Liver (tissue), 9 donors: ENCODE data around the gene DISC1. TPM values are rescaled to one million over a fixed set of nuclear protein-coding genes. Genes with fewer than 3 reads are reported as not detected.

Experiments
- DNase-seq: peaks from one replicate; pipeline ENCODE4 v3.0.0-alpha.2; 2017; ENCODE audit warnings: low spot score
- H3K27ac ChIP-seq, 2 donors: one replicate each; pipeline ENCODE4 v1.7.0; 2013; ENCODE audit warnings: inconsistent platforms in 2 of 2, low read length in 2 of 2, control low read depth in 1 of 2, low read depth in 1 of 2, mild to moderate bottlenecking in 1 of 2
- H3K27me3 ChIP-seq, 4 donors: one replicate each; pipeline versions ENCODE4 v1.6.1 to v1.7.0; 2013; ENCODE audit warnings: low read length in 3 of 4, inconsistent platforms in 1 of 4, mild to moderate bottlenecking in 1 of 4, moderate library complexity in 1 of 4; ENCODE audit not compliant: control insufficient read depth in 4 of 4, insufficient read depth in 4 of 4
- H3K36me3 ChIP-seq, 4 donors: one replicate each; pipeline versions ENCODE4 v1.6.1 to v1.7.0; 2013; ENCODE audit warnings: low read length in 3 of 4, mild to moderate bottlenecking in 3 of 4, low read depth in 1 of 4, moderate library complexity in 1 of 4; ENCODE audit not compliant: control insufficient read depth in 4 of 4, insufficient read depth in 3 of 4
- H3K4me1 ChIP-seq, 4 donors: one replicate each; pipeline versions ENCODE4 v1.6.1 to v1.7.0; 2013; ENCODE audit warnings: low read length in 3 of 4, mild to moderate bottlenecking in 3 of 4, moderate library complexity in 1 of 4; ENCODE audit not compliant: control insufficient read depth in 4 of 4, insufficient read depth in 4 of 4
- H3K4me3 ChIP-seq, 3 donors: one replicate each; pipeline versions ENCODE4 v1.6.1 to v1.7.0; 2013; ENCODE audit warnings: low read length in 3 of 3, control low read depth in 1 of 3, low read depth in 1 of 3, mild to moderate bottlenecking in 1 of 3
- H3K9ac ChIP-seq, 2 donors: one replicate each; pipeline ENCODE4 v1.7.0; 2013; ENCODE audit warnings: low read length in 2 of 2, mild to moderate bottlenecking in 2 of 2, moderate library complexity in 2 of 2, control low read depth in 1 of 2, low read depth in 1 of 2
- H3K9me3 ChIP-seq, 4 donors: one replicate each; pipeline versions ENCODE4 v1.6.1 to v1.7.0; 2013; ENCODE audit warnings: low read length in 3 of 4; ENCODE audit not compliant: control insufficient read depth in 4 of 4
- CTCF ChIP-seq: fragments of 150-350 bp; IDR thresholded peaks from 2 replicates; pipeline ENCODE4 v1.5.1; 2017; ENCODE audit warnings: improper control_type of control experiment, low read depth, low read length; ENCODE audit not compliant: missing input control
- EGR1 ChIP-seq, 2 donors: IDR thresholded peaks; 2 replicates each; pipeline ENCODE4 v1.6.1; 2016 to 2018; ENCODE audit warnings: antibody characterized with exemption in 2 of 2, low read depth in 2 of 2
- FOXA1 ChIP-seq: IDR thresholded peaks from 2 replicates; pipeline ENCODE4 v1.6.1; 2016; ENCODE audit warnings: antibody characterized with exemption
- FOXA2 ChIP-seq: IDR thresholded peaks from 2 replicates; pipeline ENCODE4 v1.6.1; 2016; ENCODE audit warnings: antibody characterized with exemption
- GABPA ChIP-seq, 2 donors: IDR thresholded peaks in 1 of 2; conservative IDR thresholded peaks in 1 of 2; 2 replicates each; pipeline ENCODE4 v1.6.1; 2016; ENCODE audit warnings: antibody characterized with exemption in 2 of 2, mild to moderate bottlenecking in 1 of 2, moderate library complexity in 1 of 2
- HNF4A ChIP-seq, 2 donors: conservative IDR thresholded peaks; 2 replicates each; pipeline ENCODE4 v1.6.1; 2016; ENCODE audit warnings: antibody characterized with exemption in 2 of 2, mild to moderate bottlenecking in 2 of 2
- HNF4G ChIP-seq: IDR thresholded peaks from 2 replicates; pipeline ENCODE4 v1.6.1; 2016; ENCODE audit warnings: antibody characterized with exemption
- JUND ChIP-seq, 2 donors: IDR thresholded peaks; 2 replicates each; pipeline ENCODE4 v1.6.1; 2016; ENCODE audit warnings: antibody characterized with exemption in 2 of 2
- MAX ChIP-seq: IDR thresholded peaks from 2 replicates; pipeline ENCODE4 v1.6.1; 2016; ENCODE audit warnings: antibody characterized with exemption
- NR2F2 ChIP-seq: IDR thresholded peaks from 2 replicates; pipeline ENCODE4 v1.6.1; 2016; ENCODE audit warnings: antibody characterized with exemption
- RAD21 ChIP-seq, 2 donors: IDR thresholded peaks; 2 replicates each; pipeline ENCODE4 v1.6.1; 2016; ENCODE audit warnings: antibody characterized with exemption in 2 of 2, mild to moderate bottlenecking in 2 of 2
- REST ChIP-seq: IDR thresholded peaks from 2 replicates; pipeline ENCODE4 v1.6.1; 2016; ENCODE audit warnings: antibody characterized with exemption, mild to moderate bottlenecking
- RXRA ChIP-seq, 2 donors: IDR thresholded peaks; 2 replicates each; pipeline ENCODE4 v1.6.1; 2017 to 2018; ENCODE audit warnings: antibody characterized with exemption in 2 of 2, mild to moderate bottlenecking in 1 of 2
- SP1 ChIP-seq: IDR thresholded peaks from 2 replicates; pipeline ENCODE4 v1.6.1; 2018; ENCODE audit warnings: antibody characterized with exemption, mild to moderate bottlenecking
- TAF1 ChIP-seq: conservative IDR thresholded peaks from 2 replicates; pipeline ENCODE4 v1.6.1; 2016; ENCODE audit warnings: antibody characterized with exemption, mild to moderate bottlenecking
- YY1 ChIP-seq: IDR thresholded peaks from 2 replicates; pipeline ENCODE4 v1.6.1; 2016; ENCODE audit warnings: antibody characterized with exemption, mild to moderate bottlenecking
- WGBS: extraction: QIAGEN DNeasy Blood & Tissue Kit; methylation state at CpG from one replicate; pipeline ENCODE4 v1.1.7; 2013; 5-methylcytosine and 5-hydroxymethylcytosine counted together
- polyA plus RNA-seq, 2 donors: library from polyadenylated mRNA; stranded (reverse) in 1 of 2; unstranded in 1 of 2; fragments of 200-250 nt in 1 of 2; fragments of >200 nt in 1 of 2; fragmentation: Nextera tagmentation in 1 of 2; extraction: Ambion mirVana in 1 of 2; gene quantifications; one replicate each; pipeline versions ENCODE4 v1.2.1 to v1.2.3, GENCODE V29; 2013 to 2015
- total RNA-seq, 2 donors: library from RNA; depleted of rRNA; stranded (reverse); fragments of >200 nt; gene quantifications; one replicate each; pipeline ENCODE4 v1.2.3, GENCODE V29; 2014
- TF ChIP-seq, protein P1 (sequence below): IDR thresholded peaks from 2 replicates; pipeline ENCODE4 v1.6.1; 2016; ENCODE audit warnings: antibody characterized with exemption
- donor health status: healthy.
- donor health status: healthy.
- donor health status: healthy.
- donor health status: healthy.
- donor health status: healthy.

Gene DISC1
- total and polyA plus RNA-seq, 4 donors = 0.45 to 6.3 (median 2.3) TPM

DNA sequence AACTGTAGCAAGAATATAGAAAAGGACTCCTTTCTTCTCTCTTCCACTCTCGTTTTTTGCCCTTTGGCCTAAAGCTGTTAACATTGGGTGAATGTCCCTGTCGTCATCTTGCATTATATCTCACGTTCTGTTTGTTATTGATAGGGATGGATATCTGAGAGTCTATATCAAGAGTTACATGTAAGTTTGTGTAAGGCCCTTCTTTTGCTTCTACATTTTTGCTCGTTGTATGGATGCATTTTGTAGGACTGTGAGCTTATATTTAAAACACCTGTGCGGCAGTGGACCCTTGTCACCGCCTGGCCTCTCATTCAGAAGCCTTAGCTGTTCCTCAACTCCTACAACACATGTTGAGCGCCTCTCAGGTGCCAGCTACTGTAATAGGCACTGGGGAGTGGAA, 211.9 kb downstream of the DISC1 start:
- WGBS = 80% methylated on average over 7 of the region's 7 CpGs
- H3K4me1 ChIP-seq = peaks cover 0 to 3% (median 0%) of the 10 kb centered on the region in 4 donors
- H3K9me3 ChIP-seq = no peaks in the 10 kb centered on the region
- H3K27me3 ChIP-seq = no peaks in the 10 kb centered on the region
- DNase-seq = no peak
- no peak overlapping the region for H3K9ac ChIP-seq
- H3K27ac ChIP-seq = no peak overlapping the region
- H3K4me3 ChIP-seq = no peak overlapping the region
- no peaks in the 10 kb centered on the region for H3K36me3 ChIP-seq
- TF ChIP-seq NR2F2 (no peak), FOXA1 (no peak), RXRA (IDR thresholded peaks at IDR 0.05) (no peak), TAF1 (no peak), YY1 (no peak), GABPA (IDR thresholded peaks at IDR 0.05 in 1 of 2, conservative IDR thresholded peaks at IDR 0.05 in 1 of 2) (no peak), SP1 (no peak), CTCF (no peak), HNF4A (conservative IDR thresholded peaks at IDR 0.05) (no peak), HNF4G (no peak), FOXA2 (no peak), RAD21 (IDR thresholded peaks at IDR 0.05) (no peak), JUND (IDR thresholded peaks at IDR 0.05) (no peak), EGR1 (IDR thresholded peaks at IDR 0.05; ENCODE audit: low read depth in 2 of 2) (no peak)
- TF ChIP-seq, protein P1, sequence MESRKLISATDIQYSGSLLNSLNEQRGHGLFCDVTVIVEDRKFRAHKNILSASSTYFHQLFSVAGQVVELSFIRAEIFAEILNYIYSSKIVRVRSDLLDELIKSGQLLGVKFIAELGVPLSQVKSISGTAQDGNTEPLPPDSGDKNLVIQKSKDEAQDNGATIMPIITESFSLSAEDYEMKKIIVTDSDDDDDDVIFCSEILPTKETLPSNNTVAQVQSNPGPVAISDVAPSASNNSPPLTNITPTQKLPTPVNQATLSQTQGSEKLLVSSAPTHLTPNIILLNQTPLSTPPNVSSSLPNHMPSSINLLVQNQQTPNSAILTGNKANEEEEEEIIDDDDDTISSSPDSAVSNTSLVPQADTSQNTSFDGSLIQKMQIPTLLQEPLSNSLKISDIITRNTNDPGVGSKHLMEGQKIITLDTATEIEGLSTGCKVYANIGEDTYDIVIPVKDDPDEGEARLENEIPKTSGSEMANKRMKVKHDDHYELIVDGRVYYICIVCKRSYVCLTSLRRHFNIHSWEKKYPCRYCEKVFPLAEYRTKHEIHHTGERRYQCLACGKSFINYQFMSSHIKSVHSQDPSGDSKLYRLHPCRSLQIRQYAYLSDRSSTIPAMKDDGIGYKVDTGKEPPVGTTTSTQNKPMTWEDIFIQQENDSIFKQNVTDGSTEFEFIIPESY = no peak

DNA sequence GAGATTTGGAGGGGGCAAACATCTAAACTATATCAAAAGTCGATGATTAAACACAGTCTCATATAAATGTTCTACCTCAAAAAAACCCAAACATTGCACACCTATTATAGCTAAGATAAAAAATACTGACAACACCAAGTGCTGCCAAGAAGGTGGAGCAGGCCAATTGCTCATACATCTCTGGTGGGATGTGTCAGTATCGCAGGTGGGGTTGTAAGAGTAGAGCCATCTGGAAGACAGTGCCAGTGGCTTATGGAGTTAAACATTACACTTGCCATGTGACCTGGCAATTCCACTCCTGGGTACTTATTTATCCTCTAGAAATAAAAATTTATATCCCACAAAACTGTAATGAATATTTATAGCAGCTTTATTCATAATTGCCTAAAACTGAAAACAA, 213.4 kb downstream of the DISC1 start:
- Histone ChIP-seq H3K4me3 (no peak overlapping the region), H3K9me3 (no peaks in the 10 kb centered on the region), H3K36me3 (no peaks in the 10 kb centered on the region), H3K27me3 (no peaks in the 10 kb centered on the region), H3K27ac (no peak overlapping the region), H3K9ac (no peak overlapping the region), H3K4me1 (peaks cover 0 to 3% (median 0%) of the 10 kb centered on the region in 4 donors)
- TF ChIP-seq REST = no peak
- TF ChIP-seq MAX = no peak
- TF ChIP-seq GABPA (IDR thresholded peaks at IDR 0.05 in 1 of 2, conservative IDR thresholded peaks at IDR 0.05 in 1 of 2) = no peak
- no peak for TF ChIP-seq HNF4A (conservative IDR thresholded peaks at IDR 0.05)
- TF ChIP-seq JUND (IDR thresholded peaks at IDR 0.05) = no peak
- no peak for TF ChIP-seq HNF4G
- TF ChIP-seq, protein P1 = no peak
- WGBS = 92% methylated on average over 2 of the region's 2 CpGs
- DNase-seq = no peak
